ENCODE data around the gene A1BG.
A peak's percentile ranks its signal among the peaks of the same experiment; 100 is the strongest.
"Not testable (repeated sequence)": the region's sequence is repeated elsewhere in the genome, so short reads cannot be mapped to it uniquely, and the experiment has no call there.

Gene A1BG

GRCh38 chr19:58356766-58357480, 3.6 kb upstream of the A1BG start:
- peak; percentile 74 for DNase-seq

GRCh38 chr19:58355908-58356765, 2.8 kb upstream of the A1BG start:
- DNase-seq, result peak; percentile 74

- no peak for DNase-seq
Observed at GRCh38 chr19:58355215-58355796, 2.0 kb upstream of the A1BG start.

- DNase-seq, result no peak
Observed at GRCh38 chr19:58354478-58355030, 1.3 kb upstream of the A1BG start.

- DNase-seq, result no peak
Observed at GRCh38 chr19:58353717-58354477, 605 bp upstream of the A1BG start.

GRCh38 chr19:58351990-58352755, 1.1 kb downstream of the A1BG start:
- no peak for DNase-seq

- DNase-seq, result no peak
Observed at GRCh38 chr19:58351558-58351878, 1.8 kb downstream of the A1BG start.

- peak; percentile 47 for DNase-seq
Observed at GRCh38 chr19:58350871-58351557, 2.3 kb downstream of the A1BG start.

- peak; percentile 58 for DNase-seq
Observed at GRCh38 chr19:58350001-58350861, 3.1 kb downstream of the A1BG start.

GRCh38 chr19:58349590-58349989, 3.7 kb downstream of the A1BG start:
- no peak for DNase-seq

GRCh38 chr19:58348080-58348479, 5.2 kb downstream of the A1BG start:
- DNase-seq, result not testable (repeated sequence)

- DNase-seq, result peak; percentile 67
Observed at GRCh38 chr19:58346961-58347929, 6.0 kb downstream of the A1BG start.

GRCh38 chr19:58345558-58345957, 7.7 kb downstream of the A1BG start:
- no peak for DNase-seq

GRCh38 chr19:58338825-58339558, 14.3 kb downstream of the A1BG start:
- peak; percentile 16 for DNase-seq

GRCh38 chr19:58338336-58338735, 15.0 kb downstream of the A1BG start:
- no peak for DNase-seq

- no peak for DNase-seq
Observed at GRCh38 chr19:58336820-58337219, 16.5 kb downstream of the A1BG start.

- DNase-seq, result no peak
Observed at GRCh38 chr19:58336216-58336615, 17.1 kb downstream of the A1BG start.

- no peak for DNase-seq
Observed at GRCh38 chr19:58335630-58336029, 17.7 kb downstream of the A1BG start.
